K562 (cell line): ENCODE results near the gene MAPK1IP1L. TPM values are rescaled to one million over a fixed set of nuclear protein-coding genes. Genes with fewer than 3 reads are reported as not detected.

Experiments
- L3MBTL2 ChIP-seq: fragments of 450-650 bp; IDR thresholded peaks from 2 replicates; pipeline ENCODE4 v1.6.1; 2016; ENCODE audit warnings: mild to moderate bottlenecking, moderate library complexity
- MGA ChIP-seq: fragments of 450-650 bp; IDR thresholded peaks from 2 replicates; pipeline ENCODE4 v1.6.1; 2016; ENCODE audit warnings: mild to moderate bottlenecking, moderate library complexity
- MTA3 ChIP-seq: fragments of 450-650 bp; formaldehyde crosslinking; IDR thresholded peaks from 2 replicates; pipeline ENCODE4 v1.6.1; 2017; ENCODE audit warnings: mild to moderate bottlenecking, borderline replicate concordance
- polyA plus RNA-seq, 8 experiments: library from polyadenylated mRNA; depleted of rRNA in 4 of 8; stranded (reverse) in 5 of 8; unstranded in 3 of 8; fragments of >200 nt; fragmentation: Nextera tagmentation in 2 of 8; fragmentation: Illumina TruSeq in 1 of 8; extraction: Ambion mirVana in 2 of 8; extraction: Trizol in 1 of 8; gene quantifications; 2 replicates each; pipeline versions ENCODE4 v1.2.1 to v1.2.3, GENCODE V29; 2011 to 2014; ENCODE audit warnings: inconsistent platforms in 1 of 8, missing spikeins in 1 of 8
- total RNA-seq, 7 experiments: library from RNA; depleted of rRNA in 6 of 7; stranded (reverse); fragments of >200 nt in 6 of 7; fragmentation: Illumina TruSeq in 2 of 7; extraction: Trizol in 2 of 7; gene quantifications; 2 replicates each; pipeline versions ENCODE4 v1.2.1 to v1.2.3, GENCODE V29; 2011 to 2021; ENCODE audit warnings: low replicate concordance in 1 of 7

Gene MAPK1IP1L
- total and polyA plus RNA-seq, 9 of the 15 experiments (the other 6 are each of a cell fraction or from before 2014, with no cell fraction given): 32.7 to 99.4 (median 49.8) TPM

- TF ChIP-seq MGA (peak; percentile 62), MTA3 (no peak), L3MBTL2 (peak; percentile 53; the same call in 1 of the 2 replicates)
- TF ChIP-seq, all 486 proteins: peak for 6
Observed at GRCh38 chr14:55097881-55098560, 46.6 kb downstream of the MAPK1IP1L start (continued).
